SK-N-SH treated with all-trans-retinoic acid at 6 μM for 48 hours (cell line): Measurements from ENCODE around the gene GAMT.

Experiments
- ARNTL ChIP-seq: fragments of 450-650 bp; formaldehyde crosslinking; IDR thresholded peaks from 2 replicates; pipeline ENCODE4 v1.5.0; 2020; ENCODE audit warnings: low read depth, mild to moderate bottlenecking, moderate library complexity, borderline replicate concordance
- ESRRG ChIP-seq: fragments of 250-450 bp; sonication (Bioruptor Pico); IDR thresholded peaks from 2 replicates; pipeline ENCODE4 v1.6.1; 2021; ENCODE audit warnings: mild to moderate bottlenecking
- GLIS3 ChIP-seq: fragments of 250-450 bp; sonication (Bioruptor Pico); IDR thresholded peaks from 2 replicates; pipeline ENCODE4 v1.5.0; 2020; ENCODE audit warnings: mild to moderate bottlenecking, moderate library complexity
- RARB ChIP-seq: fragments of 250-450 bp; sonication (Bioruptor Pico); IDR thresholded peaks from 2 replicates; pipeline ENCODE4 v1.8.0; 2021; ENCODE audit warnings: mild to moderate bottlenecking, moderate library complexity
- SNAI2 ChIP-seq: fragments of 250-450 bp; sonication (Bioruptor Pico); IDR thresholded peaks from 2 replicates; pipeline ENCODE4 v1.5.0; 2020; ENCODE audit warnings: mild to moderate bottlenecking, moderate library complexity
- TSHZ2 ChIP-seq: fragments of 250-450 bp; sonication (Bioruptor Pico); IDR thresholded peaks from 2 replicates; pipeline ENCODE4 v1.5.0; 2020; ENCODE audit warnings: mild to moderate bottlenecking, moderate library complexity
- ZC3H10 ChIP-seq: fragments of 250-450 bp; sonication (Bioruptor Pico); IDR thresholded peaks from 2 replicates; pipeline ENCODE4 v1.5.1; 2021; ENCODE audit warnings: mild to moderate bottlenecking, moderate library complexity

- TF ChIP-seq ESRRG (CRISPR knock-in tag) (no peak), TSHZ2 (CRISPR knock-in tag) (no peak), GLIS3 (no peak), ARNTL (CRISPR knock-in tag) (no peak), ZC3H10 (CRISPR knock-in tag) (no peak), SNAI2 (CRISPR knock-in tag) (no peak), RARB (no peak)
Measured at GRCh38 chr19:1428738-1429391, 27.5 kb upstream of the GAMT start.
